HG03064 (cell line): ENCODE results near the gene ROBO1.
"Not testable (repeated sequence)": the region's sequence is repeated elsewhere in the genome, so short reads cannot be mapped to it uniquely, and the experiment has no call there.

Source experiments
- ATAC-seq: cut with Tn5 transposase; IDR thresholded peaks from one replicate; pipeline ENCODE4 v1.9.1; 2021; ENCODE audit warnings: low read depth; ENCODE audit not compliant: unreplicated experiment

The ROBO1 gene

GRCh38 chr3:79560698-79561097 is 207.1 kb downstream of the ROBO1 start:
- no peak for ATAC-seq

- no peak for ATAC-seq
Observed at GRCh38 chr3:79558943-79559342, 208.9 kb downstream of the ROBO1 start.

GRCh38 chr3:79555655-79556054 is 212.1 kb downstream of the ROBO1 start:
- ATAC-seq: no peak

GRCh38 chr3:79551997-79552396 is 215.8 kb downstream of the ROBO1 start:
- no peak for ATAC-seq

- no peak for ATAC-seq
Observed at GRCh38 chr3:79551321-79551892, 216.4 kb downstream of the ROBO1 start.

GRCh38 chr3:79543218-79543982 is 224.4 kb downstream of the ROBO1 start:
- ATAC-seq: no peak

- ATAC-seq: no peak
Observed at GRCh38 chr3:79534727-79535126, 233.1 kb downstream of the ROBO1 start.

- no peak for ATAC-seq
Observed at GRCh38 chr3:79531566-79532295, 236.1 kb downstream of the ROBO1 start.

- ATAC-seq: no peak
Observed at GRCh38 chr3:79521221-79521848, 246.5 kb downstream of the ROBO1 start.

- no peak for ATAC-seq
Observed at GRCh38 chr3:79517766-79518413, 249.9 kb downstream of the ROBO1 start.

- ATAC-seq: no peak
Observed at GRCh38 chr3:79516795-79517194, 251.0 kb downstream of the ROBO1 start.

- ATAC-seq: no peak
Observed at GRCh38 chr3:79515072-79515471, 252.7 kb downstream of the ROBO1 start.

GRCh38 chr3:79514069-79514468 is 253.7 kb downstream of the ROBO1 start:
- ATAC-seq: no peak

- no peak for ATAC-seq
Observed at GRCh38 chr3:79506751-79507150, 261.0 kb downstream of the ROBO1 start.

GRCh38 chr3:79502216-79502681 is 265.5 kb downstream of the ROBO1 start:
- not testable (repeated sequence) for ATAC-seq

GRCh38 chr3:79497447-79498111 is 270.2 kb downstream of the ROBO1 start:
- no peak for ATAC-seq

- no peak for ATAC-seq
Observed at GRCh38 chr3:79491029-79491641, 276.7 kb downstream of the ROBO1 start.

- ATAC-seq: no peak
Observed at GRCh38 chr3:79490165-79491028, 277.4 kb downstream of the ROBO1 start.

- ATAC-seq: no peak
Observed at GRCh38 chr3:79488407-79488806, 279.4 kb downstream of the ROBO1 start.
